ENCODE measurements around the gene NUDT5. TPM values are rescaled to one million over a fixed set of nuclear protein-coding genes. Genes with fewer than 3 reads are reported as not detected.
A peak's percentile ranks its signal among the peaks of the same experiment; 100 is the strongest.

Gene NUDT5
- total RNA-seq, 2 experiments from 2014 or later = 11.6 to 13.5 TPM

DNA sequence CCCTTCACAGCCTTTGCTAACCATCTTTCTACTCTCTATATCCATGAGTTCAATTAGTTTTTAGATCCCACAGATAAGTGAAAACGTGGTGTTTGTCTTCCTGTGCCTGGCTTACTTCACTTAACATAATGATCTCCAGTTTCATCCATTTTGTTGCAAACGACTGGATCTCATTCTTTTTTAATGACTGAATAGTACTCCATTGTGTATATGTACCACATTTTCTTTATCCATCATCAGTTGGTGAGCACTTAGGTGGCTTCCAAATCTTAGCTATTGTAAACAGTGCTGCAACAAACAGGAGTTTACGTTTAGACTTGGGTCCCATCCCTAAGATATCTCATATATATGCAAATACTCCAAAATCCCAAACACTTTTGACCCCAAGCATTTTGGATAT lies 9.4 kb upstream of the NUDT5 start:
- Histone ChIP-seq H3K9me3 (ENCODE audit: control insufficient read depth in 1 of 2, insufficient read depth in 1 of 2, low read length in 2 of 2) (no peaks in the 10 kb centered on the region), H3K4me1 (ENCODE audit: insufficient read depth, low read length) (peaks cover 6% of the 10 kb centered on the region), H3K36me3 (ENCODE audit: insufficient read depth, low read length) (peaks cover 68% of the 10 kb centered on the region), H3K4me3 (ENCODE audit: low read length) (no peak overlapping the region), H3K27ac (ENCODE audit: low read depth in 1 of 2, low read length in 2 of 2) (no peak overlapping the region), H3K27me3 (ENCODE audit: control insufficient read depth in 1 of 2, insufficient read depth in 2 of 2, low read length in 2 of 2) (no peaks in the 10 kb centered on the region)
- no peaks in the 10 kb centered on the region for H3K9me3 Mint-ChIP-seq
- H3K4me1 Mint-ChIP-seq (ENCODE audit: low read depth) = peaks cover 42% of the 10 kb centered on the region
- intact Hi-C loops (cut with DNase I, micrococcal nuclease) = no loop called here
- no peak overlapping the region for H3K27ac Mint-ChIP-seq
- H3K36me3 Mint-ChIP-seq (ENCODE audit: low read depth) = peaks cover 89% of the 10 kb centered on the region
- POLR2A ChIA-PET = interaction anchor here (1.5 kb wide), 1 partner anchor 10 kb away, joined by 5 read pairs; no protein-coding TSS in a partner anchor
- DNase-seq (no peak), ATAC-seq (ENCODE audit: poor library complexity) (no peak)
- TF ChIP-seq, protein P1, sequence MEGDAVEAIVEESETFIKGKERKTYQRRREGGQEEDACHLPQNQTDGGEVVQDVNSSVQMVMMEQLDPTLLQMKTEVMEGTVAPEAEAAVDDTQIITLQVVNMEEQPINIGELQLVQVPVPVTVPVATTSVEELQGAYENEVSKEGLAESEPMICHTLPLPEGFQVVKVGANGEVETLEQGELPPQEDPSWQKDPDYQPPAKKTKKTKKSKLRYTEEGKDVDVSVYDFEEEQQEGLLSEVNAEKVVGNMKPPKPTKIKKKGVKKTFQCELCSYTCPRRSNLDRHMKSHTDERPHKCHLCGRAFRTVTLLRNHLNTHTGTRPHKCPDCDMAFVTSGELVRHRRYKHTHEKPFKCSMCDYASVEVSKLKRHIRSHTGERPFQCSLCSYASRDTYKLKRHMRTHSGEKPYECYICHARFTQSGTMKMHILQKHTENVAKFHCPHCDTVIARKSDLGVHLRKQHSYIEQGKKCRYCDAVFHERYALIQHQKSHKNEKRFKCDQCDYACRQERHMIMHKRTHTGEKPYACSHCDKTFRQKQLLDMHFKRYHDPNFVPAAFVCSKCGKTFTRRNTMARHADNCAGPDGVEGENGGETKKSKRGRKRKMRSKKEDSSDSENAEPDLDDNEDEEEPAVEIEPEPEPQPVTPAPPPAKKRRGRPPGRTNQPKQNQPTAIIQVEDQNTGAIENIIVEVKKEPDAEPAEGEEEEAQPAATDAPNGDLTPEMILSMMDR (IDR thresholded peaks at IDR 0.05) = no peak
- H3K4me3 Mint-ChIP-seq = peak overlapping the region; percentile 20
- CTCF ChIA-PET = no interaction called here
- H3K27me3 Mint-ChIP-seq = no peaks in the 10 kb centered on the region

DNA sequence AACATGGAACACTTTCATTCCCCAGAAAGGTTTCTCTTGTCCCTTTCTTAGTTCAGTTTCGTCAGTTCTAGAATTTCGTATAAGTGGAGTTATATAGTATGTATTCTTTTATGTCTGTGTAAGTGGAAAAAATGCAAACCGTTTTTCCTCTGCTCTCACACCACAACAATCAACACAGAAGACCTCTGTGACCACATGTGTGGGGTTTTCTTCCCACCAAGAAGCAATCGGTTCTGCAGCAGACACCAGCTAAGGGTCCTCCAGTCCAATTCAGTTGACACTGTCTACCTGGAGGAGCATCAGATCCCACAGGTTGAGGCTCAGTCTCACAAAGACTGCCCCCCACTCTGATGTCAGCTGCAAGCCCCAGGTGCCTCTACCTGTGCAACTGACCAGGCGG lies 6.5 kb upstream of the NUDT5 start:
- no peaks in the 10 kb centered on the region for H3K9me3 ChIP-seq (ENCODE audit: control insufficient read depth in 1 of 2, insufficient read depth in 1 of 2, low read length in 2 of 2)
- CTCF ChIA-PET = interaction anchor here (3.4 kb wide), 1 partner anchor 12 kb away, joined by 17 read pairs; no protein-coding TSS in a partner anchor
- H3K27me3 Mint-ChIP-seq = no peaks in the 10 kb centered on the region
- peaks cover 10% of the 10 kb centered on the region for H3K4me1 ChIP-seq (ENCODE audit: insufficient read depth, low read length)
- H3K27ac ChIP-seq (ENCODE audit: low read depth in 1 of 2, low read length in 2 of 2) = no peak overlapping the region
- H3K4me3 Mint-ChIP-seq = no peak overlapping the region
- no peaks in the 10 kb centered on the region for H3K9me3 Mint-ChIP-seq
- DNase-seq (no peak), ATAC-seq (ENCODE audit: poor library complexity) (no peak)
- peaks cover 51% of the 10 kb centered on the region for H3K36me3 ChIP-seq (ENCODE audit: insufficient read depth, low read length)
- no peak overlapping the region for H3K27ac Mint-ChIP-seq
- H3K36me3 Mint-ChIP-seq (ENCODE audit: low read depth) = peaks cover 72% of the 10 kb centered on the region
- no peaks in the 10 kb centered on the region for H3K27me3 ChIP-seq (ENCODE audit: control insufficient read depth in 1 of 2, insufficient read depth in 2 of 2, low read length in 2 of 2)
- H3K4me3 ChIP-seq (ENCODE audit: low read length) = no peak overlapping the region
- POLR2A ChIA-PET = no interaction called here
- peaks cover 43% of the 10 kb centered on the region for H3K4me1 Mint-ChIP-seq (ENCODE audit: low read depth)
- intact Hi-C loops (cut with DNase I, micrococcal nuclease) = no loop called here
- TF ChIP-seq, protein P1 (IDR thresholded peaks at IDR 0.05) = no peak

DNA sequence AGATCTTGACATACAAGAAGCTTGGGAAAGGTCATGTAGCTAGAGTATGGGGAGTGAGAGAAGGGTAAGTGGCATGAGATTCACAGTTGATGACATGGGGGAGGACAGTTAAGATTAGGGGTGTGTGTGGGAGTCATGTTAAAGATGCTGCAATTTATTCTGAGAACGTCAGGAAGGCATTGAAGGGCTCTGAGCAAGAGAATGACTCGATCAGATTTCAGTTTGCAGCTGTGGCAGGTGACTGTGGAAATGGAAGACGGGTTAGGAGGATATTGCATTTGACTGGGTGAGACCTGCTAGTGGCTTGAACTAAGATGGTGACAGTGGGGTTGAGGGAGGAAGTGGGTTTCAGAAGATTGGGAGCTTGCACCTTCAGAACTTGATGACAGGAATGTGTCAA lies 5.9 kb upstream of the NUDT5 start:
- no peak overlapping the region for H3K27ac ChIP-seq (ENCODE audit: low read depth in 1 of 2, low read length in 2 of 2)
- H3K9me3 ChIP-seq (ENCODE audit: control insufficient read depth in 1 of 2, insufficient read depth in 1 of 2, low read length in 2 of 2) = no peaks in the 10 kb centered on the region
- POLR2A ChIA-PET = no interaction called here
- no peak overlapping the region for H3K4me3 ChIP-seq (ENCODE audit: low read length)
- peaks cover 71% of the 10 kb centered on the region for H3K36me3 Mint-ChIP-seq (ENCODE audit: low read depth)
- no peak overlapping the region for H3K4me3 Mint-ChIP-seq
- H3K27me3 ChIP-seq (ENCODE audit: control insufficient read depth in 1 of 2, insufficient read depth in 2 of 2, low read length in 2 of 2) = no peaks in the 10 kb centered on the region
- DNase-seq = no peak
- H3K4me1 ChIP-seq (ENCODE audit: insufficient read depth, low read length) = peaks cover 12% of the 10 kb centered on the region
- H3K4me1 Mint-ChIP-seq (ENCODE audit: low read depth) = peaks cover 48% of the 10 kb centered on the region
- peaks cover 50% of the 10 kb centered on the region for H3K36me3 ChIP-seq (ENCODE audit: insufficient read depth, low read length)
- H3K9me3 Mint-ChIP-seq = no peaks in the 10 kb centered on the region
- intact Hi-C loops (cut with DNase I, micrococcal nuclease) = no loop called here
- CTCF ChIA-PET = interaction anchor here (3.4 kb wide), 1 partner anchor 13 kb away, joined by 17 read pairs; no protein-coding TSS in a partner anchor
- TF ChIP-seq, protein P1 (IDR thresholded peaks at IDR 0.05) = no peak
- H3K27me3 Mint-ChIP-seq = no peaks in the 10 kb centered on the region
- no peak for ATAC-seq (ENCODE audit: poor library complexity)
- H3K27ac Mint-ChIP-seq = no peak overlapping the region

Measured in CD4-positive, alpha-beta T cell (primary cell).